Transverse colon (tissue), 4 donors: ENCODE data around the gene BRICD5.

Experiments used
- CTCF ChIP-seq, 5 experiments: fragments of 200-600 bp in 3 of 5; fragments of 450-650 bp in 2 of 5; sonication (generic) in 3 of 5; IDR thresholded peaks; 1 replicate in 2 of 5; 2 replicates in 3 of 5; pipeline ENCODE4 v1.5.1; 2016 to 2017; ENCODE audit warnings: antibody characterized with exemption in 5 of 5, inconsistent platforms in 3 of 5, mild to moderate bottlenecking in 2 of 5, moderate library complexity in 1 of 5
- EP300 ChIP-seq: sonication (generic); formaldehyde crosslinking; IDR thresholded peaks from one replicate; pipeline ENCODE4 v1.6.1; 2017; ENCODE audit warnings: antibody characterized with exemption, low read depth
- POLR2AphosphoS5 ChIP-seq, 3 donors: sonication (generic); formaldehyde crosslinking; IDR thresholded peaks; one replicate each; pipeline ENCODE4 v1.6.1; 2016; ENCODE audit warnings: antibody characterized with exemption in 3 of 3

GRCh38 chr16:2190659-2191445 lies 19.8 kb downstream of the BRICD5 start:
- no peak for TF ChIP-seq CTCF (IDR thresholded peaks at IDR 0.05)
- TF ChIP-seq POLR2AphosphoS5 (IDR thresholded peaks at IDR 0.05) = no peak
- no peak for TF ChIP-seq EP300
